ENCODE measurements around the gene RECQL5.

GRCh38 chr17:75685499-75685898 lies 18.5 kb upstream of the RECQL5 start:
- no peak for TF ChIP-seq SPI1 (IDR thresholded peaks at IDR 0.05; ENCODE audit: low read depth, low read length)
- no peak for TF ChIP-seq POLR2A (IDR thresholded peaks at IDR 0.05; ENCODE audit: low read depth, low read length)
- TF ChIP-seq POU2F2 (IDR thresholded peaks at IDR 0.05; ENCODE audit: low read depth, low read length), result no peak
- TF ChIP-seq POLR2AphosphoS5 (IDR thresholded peaks at IDR 0.05; ENCODE audit: low read depth, low read length), result no peak
- no peak for TF ChIP-seq TAF1 (IDR thresholded peaks at IDR 0.05; ENCODE audit: low read depth, low read length)
- TF ChIP-seq PAX5 (IDR thresholded peaks at IDR 0.05; ENCODE audit: insufficient read depth, low read length, severe bottlenecking), result no peak

All from GM12891 (cell line).